Brain microvascular endothelial cell (primary cell): ENCODE results near the gene TBC1D1.
"Not testable (repeated sequence)": the region's sequence is repeated elsewhere in the genome, so short reads cannot be mapped to it uniquely, and the experiment has no call there.

Experiments used
- DNase-seq: peaks from one replicate; pipeline ENCODE4 v3.0.0-alpha.2; 2020
- H3K27ac ChIP-seq: fragments of 250-450 bp; sonication (Bioruptor Pico); 2 replicates; pipeline ENCODE4 v1.5.1; 2020; ENCODE audit warnings: mild to moderate bottlenecking, moderate library complexity
- H3K27me3 ChIP-seq: fragments of 250-450 bp; sonication (Bioruptor Pico); replicated peaks from 2 replicates; pipeline ENCODE4 v1.5.1; 2020; ENCODE audit warnings: mild to moderate bottlenecking
- H3K36me3 ChIP-seq: fragments of 250-450 bp; sonication (Bioruptor Pico); replicated peaks from 2 replicates; pipeline ENCODE4 v1.5.1; 2020; ENCODE audit warnings: mild to moderate bottlenecking
- H3K4me3 ChIP-seq: 2 replicates; pipeline ENCODE4 v1.5.1; 2011; ENCODE audit warnings: low read depth, mild to moderate bottlenecking, control low read depth, low read length, moderate library complexity
- in situ Hi-C: cut with HindIII; loops from 2 replicates; pipeline ENCODE4 v1.10.0; 2017; ENCODE audit warnings: low sequenced_read_pairs, low pct_ligation_motif_present
- TF ChIP-seq, protein P1 (sequence below): IDR thresholded peaks from 2 replicates; pipeline ENCODE4 v1.5.1; 2011; ENCODE audit warnings: low read depth, mild to moderate bottlenecking, moderate library complexity, low read length, control low read depth, inconsistent platforms; ENCODE audit errors: missing control alignments

TBC1D1 gene

DNA sequence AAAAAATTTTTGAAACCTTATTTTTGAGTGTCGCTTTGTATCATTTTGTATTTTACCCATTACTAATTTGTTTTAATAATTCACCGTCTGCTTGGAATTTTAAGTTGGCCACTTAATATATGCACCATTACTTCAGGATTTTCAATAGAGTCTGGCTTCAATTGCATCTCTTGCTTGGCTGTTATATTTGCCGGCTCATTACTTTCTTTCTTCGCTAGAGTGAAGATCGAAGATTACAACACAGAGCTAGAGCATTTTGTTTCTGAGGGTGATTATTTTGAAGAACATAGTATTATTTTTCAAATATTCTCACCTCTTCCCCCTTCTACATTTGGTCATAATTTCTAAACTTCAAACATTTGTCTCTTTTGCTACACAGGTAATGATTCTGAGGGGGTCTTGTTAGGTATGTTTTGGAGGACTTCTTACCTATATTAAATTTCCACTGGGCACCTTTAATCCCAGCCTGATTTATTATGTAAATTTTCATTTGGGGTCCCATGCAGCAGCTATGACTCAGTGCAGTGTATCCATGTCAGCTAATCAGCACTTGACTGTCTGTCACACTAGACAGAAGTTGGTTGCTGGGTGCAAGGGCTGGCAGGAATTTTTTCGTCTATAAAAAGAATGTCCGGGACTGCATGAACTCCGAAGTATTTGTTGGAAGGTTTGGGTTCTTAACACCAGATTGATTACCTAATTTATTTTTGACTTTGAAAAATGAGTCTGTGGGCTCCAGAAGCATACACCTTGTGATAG lies 18.6 kb downstream of the TBC1D1 start:
- TF ChIP-seq, protein P1, sequence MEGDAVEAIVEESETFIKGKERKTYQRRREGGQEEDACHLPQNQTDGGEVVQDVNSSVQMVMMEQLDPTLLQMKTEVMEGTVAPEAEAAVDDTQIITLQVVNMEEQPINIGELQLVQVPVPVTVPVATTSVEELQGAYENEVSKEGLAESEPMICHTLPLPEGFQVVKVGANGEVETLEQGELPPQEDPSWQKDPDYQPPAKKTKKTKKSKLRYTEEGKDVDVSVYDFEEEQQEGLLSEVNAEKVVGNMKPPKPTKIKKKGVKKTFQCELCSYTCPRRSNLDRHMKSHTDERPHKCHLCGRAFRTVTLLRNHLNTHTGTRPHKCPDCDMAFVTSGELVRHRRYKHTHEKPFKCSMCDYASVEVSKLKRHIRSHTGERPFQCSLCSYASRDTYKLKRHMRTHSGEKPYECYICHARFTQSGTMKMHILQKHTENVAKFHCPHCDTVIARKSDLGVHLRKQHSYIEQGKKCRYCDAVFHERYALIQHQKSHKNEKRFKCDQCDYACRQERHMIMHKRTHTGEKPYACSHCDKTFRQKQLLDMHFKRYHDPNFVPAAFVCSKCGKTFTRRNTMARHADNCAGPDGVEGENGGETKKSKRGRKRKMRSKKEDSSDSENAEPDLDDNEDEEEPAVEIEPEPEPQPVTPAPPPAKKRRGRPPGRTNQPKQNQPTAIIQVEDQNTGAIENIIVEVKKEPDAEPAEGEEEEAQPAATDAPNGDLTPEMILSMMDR = no peak
- in situ Hi-C loops = no loop called here
- Histone ChIP-seq H3K27ac (no peak overlapping the region), H3K4me3 (no peak overlapping the region), H3K27me3 (no peaks in the 10 kb centered on the region), H3K36me3 (no peaks in the 10 kb centered on the region)
- no peak for DNase-seq

DNA sequence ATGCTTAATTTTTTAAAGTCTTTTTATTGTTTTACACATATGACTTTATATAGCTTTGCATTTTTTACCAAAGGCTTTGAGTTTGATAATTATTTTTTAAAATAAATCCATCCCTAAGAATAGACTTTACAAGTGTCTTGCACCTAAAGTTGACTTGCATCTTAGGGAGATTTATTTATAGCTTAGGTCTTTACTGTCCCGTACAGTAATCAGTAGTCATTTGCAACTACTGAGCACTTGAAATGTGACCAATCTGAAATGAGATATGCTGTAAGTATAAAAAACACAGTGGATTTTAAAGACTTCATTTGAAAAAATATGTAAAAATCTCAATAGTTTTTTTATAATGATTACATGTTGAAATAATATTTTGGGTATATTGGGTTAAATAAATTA lies 19.2 kb downstream of the TBC1D1 start:
- in situ Hi-C loops = no loop called here
- Histone ChIP-seq H3K4me3 (no peak overlapping the region), H3K27ac (no peak overlapping the region), H3K27me3 (no peaks in the 10 kb centered on the region), H3K36me3 (no peaks in the 10 kb centered on the region)
- no peak for DNase-seq
- TF ChIP-seq, protein P1 = no peak

DNA sequence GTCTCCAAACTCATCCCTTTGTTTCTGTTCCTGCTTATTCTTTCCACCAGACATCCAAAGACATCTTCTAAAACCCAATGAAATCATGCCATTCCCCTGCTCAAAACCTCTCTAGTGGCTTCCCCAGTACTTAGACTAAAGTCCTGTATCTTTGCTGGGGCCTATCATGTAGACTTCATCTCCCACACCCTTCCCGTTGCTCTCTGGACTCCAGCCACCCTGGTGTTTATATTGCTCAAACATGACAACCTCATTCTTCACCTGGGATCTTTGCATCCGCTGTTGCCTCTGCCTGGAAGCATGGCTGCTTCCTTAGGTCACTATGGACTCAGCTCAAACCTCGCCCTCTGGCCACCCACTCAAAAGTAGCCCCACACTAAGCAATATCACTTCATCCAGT lies 23.7 kb downstream of the TBC1D1 start:
- TF ChIP-seq, protein P1 = no peak
- no peak for DNase-seq
- Histone ChIP-seq H3K4me3 (no peak overlapping the region), H3K27me3 (no peaks in the 10 kb centered on the region), H3K36me3 (no peaks in the 10 kb centered on the region), H3K27ac (no peak overlapping the region)
- in situ Hi-C loops = no loop called here

DNA sequence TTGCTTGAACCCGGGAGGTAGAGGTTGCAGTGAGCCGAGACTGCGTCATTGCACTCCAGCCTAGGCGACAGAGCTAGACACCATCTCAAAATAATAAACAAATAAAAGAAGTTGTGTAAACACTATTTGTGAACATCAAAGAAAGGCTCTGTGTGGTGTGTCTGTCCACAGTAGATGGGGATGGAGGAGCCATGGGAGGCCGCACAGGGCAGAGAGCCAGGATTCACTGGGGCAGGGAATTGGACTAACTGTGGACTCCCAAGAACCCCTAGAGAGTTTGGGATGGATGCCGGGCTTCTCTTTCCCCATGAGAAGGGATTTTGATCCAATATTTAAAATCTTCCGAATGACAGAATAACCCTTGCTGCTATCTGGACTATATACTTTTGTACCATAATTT lies 26.5 kb downstream of the TBC1D1 start:
- in situ Hi-C loops = no loop called here
- Histone ChIP-seq H3K27ac (no peak overlapping the region), H3K36me3 (no peaks in the 10 kb centered on the region), H3K27me3 (no peaks in the 10 kb centered on the region), H3K4me3 (no peak overlapping the region)
- TF ChIP-seq, protein P1 = no peak
- no peak for DNase-seq

DNA sequence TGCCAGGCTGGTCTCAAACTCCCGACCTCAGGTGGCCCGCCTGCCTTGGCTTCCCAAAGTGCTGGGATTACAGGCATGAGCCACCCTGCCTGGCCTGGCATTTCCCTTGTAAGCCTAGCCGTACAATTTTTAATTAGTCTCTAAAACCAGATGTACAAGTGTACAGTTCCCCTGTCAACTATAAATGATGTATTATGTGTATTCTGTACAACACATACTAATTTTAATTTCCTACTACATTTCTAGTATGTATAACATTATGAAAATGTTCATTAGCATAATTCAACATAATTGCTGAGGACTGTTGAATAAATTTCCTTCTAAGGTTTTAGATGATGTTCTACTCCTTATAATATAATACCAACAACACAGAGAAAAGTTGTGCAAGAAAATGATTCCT lies 27.8 kb downstream of the TBC1D1 start:
- Histone ChIP-seq H3K27ac (no peak overlapping the region), H3K36me3 (no peaks in the 10 kb centered on the region), H3K4me3 (no peak overlapping the region), H3K27me3 (no peaks in the 10 kb centered on the region)
- TF ChIP-seq, protein P1 = no peak
- no peak for DNase-seq
- in situ Hi-C loops = no loop called here

DNA sequence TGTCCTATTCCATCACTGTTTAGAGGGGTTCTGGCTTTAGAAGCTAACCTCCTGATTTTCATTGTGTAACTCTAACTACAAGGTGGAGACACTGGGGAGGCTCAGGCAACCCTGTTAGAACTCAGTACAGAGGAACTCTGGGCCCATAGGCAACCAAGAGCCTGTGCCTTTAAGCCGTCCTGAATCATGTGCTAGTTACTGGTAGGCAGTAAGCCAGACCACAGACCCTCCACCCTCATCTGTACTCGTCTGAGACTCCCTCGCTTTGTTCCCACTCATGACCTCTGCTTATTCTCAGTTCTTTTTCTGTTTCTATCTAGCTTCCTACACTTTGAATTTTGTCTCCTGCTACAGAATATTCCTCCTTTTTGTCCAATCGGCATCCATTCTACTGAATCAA lies 31.4 kb downstream of the TBC1D1 start:
- TF ChIP-seq, protein P1 = no peak
- Histone ChIP-seq H3K4me3 (no peak overlapping the region), H3K27ac (no peak overlapping the region), H3K27me3 (no peaks in the 10 kb centered on the region), H3K36me3 (no peaks in the 10 kb centered on the region)
- in situ Hi-C loops = no loop called here
- DNase-seq = peak; percentile 25

DNA sequence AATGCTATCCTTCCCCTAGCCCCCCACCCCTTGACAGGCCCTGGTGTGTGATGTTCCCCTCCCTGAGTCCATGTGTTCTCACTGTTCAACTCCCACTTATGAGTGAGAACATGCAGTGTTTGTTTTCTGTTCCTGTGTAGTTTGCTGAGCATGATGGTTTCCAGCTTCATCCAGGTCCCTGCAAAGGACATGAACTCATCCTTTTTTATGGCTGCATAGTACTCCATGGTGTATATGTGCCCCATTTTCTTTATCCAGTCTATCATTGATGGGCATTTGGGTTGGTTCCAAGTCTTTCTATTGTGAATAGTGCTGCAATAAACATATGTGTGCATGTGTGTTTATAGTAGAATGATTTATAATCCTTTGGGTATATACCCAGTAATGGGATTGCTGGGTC lies 32.2 kb downstream of the TBC1D1 start:
- H3K27ac ChIP-seq, DNase-seq, H3K36me3 ChIP-seq, in situ Hi-C loops, H3K4me3 ChIP-seq, H3K27me3 ChIP-seq: not testable (repeated sequence)
